ES-I3 (cell line): ENCODE results near the gene ERCC1.

Experiments used
- H3K36me3 ChIP-seq: 2 replicates; pipeline ENCODE4 v1.6.1; 2013; ENCODE audit warnings: mild to moderate bottlenecking, low read length, control low read depth, moderate library complexity; ENCODE audit not compliant: insufficient read depth
- H3K4me1 ChIP-seq: 2 replicates; pipeline ENCODE4 v1.6.1; 2013; ENCODE audit warnings: mild to moderate bottlenecking, control low read depth, low read length; ENCODE audit not compliant: insufficient read depth
- H3K9ac ChIP-seq: 2 replicates; pipeline ENCODE4 v1.6.1; 2013; ENCODE audit warnings: low read depth, mild to moderate bottlenecking, low read length, moderate library complexity
- H3K9me3 ChIP-seq: 2 replicates; pipeline ENCODE4 v1.6.1; 2013; ENCODE audit warnings: mild to moderate bottlenecking, low read length, moderate library complexity; ENCODE audit not compliant: control insufficient read depth, insufficient read depth

The ERCC1 gene

GRCh38 chr19:45363861-45364459, 59.8 kb downstream of the ERCC1 start:
- Histone ChIP-seq H3K4me1 (no peaks in the 10 kb centered on the region), H3K9ac (no peak overlapping the region), H3K36me3 (peaks cover 6% of the 10 kb centered on the region), H3K9me3 (no peaks in the 10 kb centered on the region)

- Histone ChIP-seq H3K9me3 (no peaks in the 10 kb centered on the region), H3K36me3 (peaks cover 6% of the 10 kb centered on the region; the same call in 1 of the 2 replicates), H3K9ac (no peak overlapping the region), H3K4me1 (no peaks in the 10 kb centered on the region)
Observed at GRCh38 chr19:45362291-45362690, 61.4 kb downstream of the ERCC1 start.

GRCh38 chr19:45361608-45362007, 62.1 kb downstream of the ERCC1 start:
- peaks cover 6% of the 10 kb centered on the region; the same call in 1 of the 2 replicates for H3K36me3 ChIP-seq
- H3K9me3 ChIP-seq = no peaks in the 10 kb centered on the region
- H3K9ac ChIP-seq = no peak overlapping the region
- H3K4me1 ChIP-seq = no peaks in the 10 kb centered on the region

GRCh38 chr19:45358213-45358792, 65.4 kb downstream of the ERCC1 start:
- H3K4me1 ChIP-seq = no peaks in the 10 kb centered on the region
- peaks cover 9% of the 10 kb centered on the region; the same call in 1 of the 2 replicates for H3K36me3 ChIP-seq

GRCh38 chr19:45357445-45357783, 66.3 kb downstream of the ERCC1 start:
- Histone ChIP-seq H3K36me3 (peaks cover 11% of the 10 kb centered on the region; the same call in 1 of the 2 replicates), H3K9ac (no peak overlapping the region), H3K9me3 (no peaks in the 10 kb centered on the region), H3K4me1 (no peaks in the 10 kb centered on the region)

More at GRCh38 chr19:45358213-45358792, 65.4 kb downstream of the ERCC1 start:
- Histone ChIP-seq H3K9ac (no peak overlapping the region), H3K9me3 (no peaks in the 10 kb centered on the region)
